ENCODE data around the gene HLA-E.
"Not testable (repeated sequence)": the region's sequence is repeated elsewhere in the genome, so short reads cannot be mapped to it uniquely, and the experiment has no call there.

- not testable (repeated sequence) for TF ChIP-seq MYC (IDR thresholded peaks at IDR 0.05; ENCODE audit: insufficient read depth, insufficient read length, insufficient replicate concordance, low read length, severe bottlenecking); CTCF (IDR thresholded peaks at IDR 0.05 in 2 of 3, conservative IDR thresholded peaks at IDR 0.05 in 1 of 3; ENCODE audit: control insufficient read depth in 2 of 3, extremely low read depth in 1 of 3, insufficient read depth in 1 of 3, low read depth in 3 of 3, low read length in 3 of 3); JUNB (IDR thresholded peaks at IDR 0.05); RAD51 (IDR thresholded peaks at IDR 0.05); ZNF274 (IDR thresholded peaks at IDR 0.05; ENCODE audit: insufficient read depth, insufficient read length); POLR2A (IDR thresholded peaks at IDR 0.05; ENCODE audit: low read depth, low read length); CEBPB (IDR thresholded peaks at IDR 0.05; ENCODE audit: borderline replicate concordance in 1 of 2, low read depth in 2 of 2, low read length in 2 of 2); POLR2AphosphoS5 (IDR thresholded peaks at IDR 0.05; ENCODE audit: low read length); MTA3 (IDR thresholded peaks at IDR 0.05; ENCODE audit: borderline replicate concordance, low read length)
Observed at GRCh38 chr6:30518505-30519145, 29.3 kb downstream of the HLA-E start.

Measured in GM12878 (cell line).